SK-N-SH treated with all-trans-retinoic acid at 6 μM for 48 hours (cell line): ENCODE data around the gene CHTF18.

Source experiments
- BACH2 ChIP-seq: fragments of 250-450 bp; sonication (Bioruptor Pico); IDR thresholded peaks from 2 replicates; pipeline ENCODE4 v1.9.0; 2021; ENCODE audit warnings: mild to moderate bottlenecking, borderline replicate concordance
- CREB5 ChIP-seq: fragments of 250-450 bp; sonication (Bioruptor Pico); IDR thresholded peaks from 2 replicates; pipeline ENCODE4 v1.5.1; 2020; ENCODE audit warnings: low read depth, mild to moderate bottlenecking, moderate library complexity
- CSDC2 ChIP-seq: fragments of 250-450 bp; sonication (Bioruptor Pico); IDR thresholded peaks from 2 replicates; pipeline ENCODE4 v1.5.0; 2020; ENCODE audit warnings: mild to moderate bottlenecking, moderate library complexity
- CSRNP3 ChIP-seq: fragments of 250-450 bp; sonication (Bioruptor Pico); IDR thresholded peaks from 2 replicates; pipeline ENCODE4 v1.5.1; 2021; ENCODE audit warnings: mild to moderate bottlenecking, moderate library complexity
- ESRRG ChIP-seq: fragments of 250-450 bp; sonication (Bioruptor Pico); IDR thresholded peaks from 2 replicates; pipeline ENCODE4 v1.6.1; 2021; ENCODE audit warnings: mild to moderate bottlenecking
- GLIS3 ChIP-seq: fragments of 250-450 bp; sonication (Bioruptor Pico); IDR thresholded peaks from 2 replicates; pipeline ENCODE4 v1.5.0; 2020; ENCODE audit warnings: mild to moderate bottlenecking, moderate library complexity
- PATZ1 ChIP-seq: fragments of 250-450 bp; sonication (Bioruptor Pico); IDR thresholded peaks from 2 replicates; pipeline ENCODE4 v1.8.0; 2020; ENCODE audit warnings: mild to moderate bottlenecking, moderate library complexity, borderline replicate concordance
- POU6F1 ChIP-seq: fragments of 250-450 bp; sonication (Bioruptor Pico); IDR thresholded peaks from 2 replicates; pipeline ENCODE4 v1.8.0; 2021; ENCODE audit warnings: low read depth, mild to moderate bottlenecking, moderate library complexity, borderline replicate concordance
- RARB ChIP-seq: fragments of 250-450 bp; sonication (Bioruptor Pico); IDR thresholded peaks from 2 replicates; pipeline ENCODE4 v1.8.0; 2021; ENCODE audit warnings: mild to moderate bottlenecking, moderate library complexity
- TCF4 ChIP-seq: fragments of 250-450 bp; sonication (Bioruptor Pico); IDR thresholded peaks from 2 replicates; pipeline ENCODE4 v1.8.0; 2021; ENCODE audit warnings: mild to moderate bottlenecking, moderate library complexity, borderline replicate concordance
- ZC3H10 ChIP-seq: fragments of 250-450 bp; sonication (Bioruptor Pico); IDR thresholded peaks from 2 replicates; pipeline ENCODE4 v1.5.1; 2021; ENCODE audit warnings: mild to moderate bottlenecking, moderate library complexity
- ZFP3 ChIP-seq: fragments of 250-450 bp; sonication (Bioruptor Pico); IDR thresholded peaks from 2 replicates; pipeline ENCODE4 v1.5.0; 2020; ENCODE audit warnings: mild to moderate bottlenecking, moderate library complexity
- ZNF70 ChIP-seq: fragments of 450-650 bp; formaldehyde crosslinking; IDR thresholded peaks from 2 replicates; pipeline ENCODE4 v1.5.0; 2020; ENCODE audit warnings: mild to moderate bottlenecking, moderate library complexity
- ZNF8 ChIP-seq: fragments of 450-650 bp; formaldehyde crosslinking; IDR thresholded peaks from 2 replicates; pipeline ENCODE4 v1.5.0; 2020; ENCODE audit warnings: mild to moderate bottlenecking, moderate library complexity

- TF ChIP-seq CSRNP3 (CRISPR knock-in tag): no peak
- no peak for TF ChIP-seq ZFP3 (CRISPR knock-in tag)
- TF ChIP-seq GLIS3 (CRISPR knock-in tag): no peak
- TF ChIP-seq PATZ1 (CRISPR knock-in tag): no peak
- TF ChIP-seq RARB: no peak
- TF ChIP-seq CSDC2 (CRISPR knock-in tag): no peak
- no peak for TF ChIP-seq POU6F1
- no peak for TF ChIP-seq ESRRG
- no peak for TF ChIP-seq TCF4
- no peak for TF ChIP-seq BACH2
- no peak for TF ChIP-seq ZNF8
- no peak for TF ChIP-seq ZC3H10 (CRISPR knock-in tag)
- no peak for TF ChIP-seq CREB5 (CRISPR knock-in tag)
- TF ChIP-seq ZNF70 (CRISPR knock-in tag): no peak
Observed at GRCh38 chr16:791131-791530, 2.7 kb downstream of the CHTF18 start.
